Fibroblast of lung (primary cell): ENCODE measurements around the gene GCC2. TPM values are rescaled to one million over a fixed set of nuclear protein-coding genes. Genes with fewer than 3 reads are reported as not detected.
A peak's percentile ranks its signal among the peaks of the same experiment; 100 is the strongest.

Experiments
- DNase-seq, 2 donors: peaks; one replicate each; pipeline versions ENCODE4 v3.0.0 to v3.0.0-alpha.2; 2010; ENCODE audit warnings: low read depth in 2 of 2
- H2AFZ ChIP-seq: 2 replicates; pipeline ENCODE4 v1.5.1; 2012; ENCODE audit warnings: low read length, control low read depth, inconsistent platforms
- H3K27ac ChIP-seq: 2 replicates; pipeline ENCODE4 v1.5.1; 2011; ENCODE audit warnings: low read length, control low read depth; ENCODE audit not compliant: insufficient read depth
- H3K27me3 ChIP-seq: 2 replicates; pipeline ENCODE4 v1.5.1; 2011; ENCODE audit warnings: mild to moderate bottlenecking, low read length; ENCODE audit not compliant: control insufficient read depth, insufficient read depth
- H3K36me3 ChIP-seq: 2 replicates; pipeline ENCODE4 v1.5.1; 2011; ENCODE audit warnings: low read length; ENCODE audit not compliant: control insufficient read depth, insufficient read depth
- H3K4me1 ChIP-seq: 2 replicates; pipeline ENCODE4 v1.5.1; 2011; ENCODE audit warnings: low read length; ENCODE audit not compliant: control insufficient read depth, insufficient read depth; ENCODE audit errors: extremely low read depth
- H3K4me2 ChIP-seq: 2 replicates; pipeline ENCODE4 v1.5.1; 2011; ENCODE audit warnings: low read length, control low read depth; ENCODE audit not compliant: insufficient read depth; ENCODE audit errors: extremely low read depth
- H3K4me3 ChIP-seq, 4 experiments: fragments of 200-600 bp in 1 of 4; sonication (generic) in 1 of 4; replicated peaks in 1 of 4; 2 replicates each; pipeline ENCODE4 v1.5.1; 2011 to 2016; ENCODE audit warnings: low read length in 4 of 4, low read depth in 3 of 4, mild to moderate bottlenecking in 3 of 4, control low read depth in 2 of 4, inconsistent platforms in 1 of 4, mixed read lengths in 1 of 4; ENCODE audit not compliant: insufficient read depth in 1 of 4; ENCODE audit errors: control extremely low read depth in 1 of 4
- H3K79me2 ChIP-seq: 2 replicates; pipeline ENCODE4 v1.5.1; 2012; ENCODE audit warnings: mild to moderate bottlenecking, low read length, inconsistent platforms; ENCODE audit not compliant: control insufficient read depth, insufficient read depth
- H3K9ac ChIP-seq: 2 replicates; pipeline ENCODE4 v1.5.1; 2011; ENCODE audit warnings: mild to moderate bottlenecking, low read length, control low read depth; ENCODE audit not compliant: insufficient read depth
- H3K9me3 ChIP-seq: 2 replicates; pipeline ENCODE4 v1.5.1; 2012; ENCODE audit warnings: low read depth, low read length; ENCODE audit not compliant: control insufficient read depth, insufficient read depth
- H4K20me1 ChIP-seq: 2 replicates; pipeline ENCODE4 v1.5.1; 2011; ENCODE audit warnings: low read length; ENCODE audit not compliant: control insufficient read depth, insufficient read depth; ENCODE audit errors: extremely low read depth
- EZH2 ChIP-seq: IDR thresholded peaks from 2 replicates; pipeline ENCODE4 v1.5.1; 2012; ENCODE audit warnings: low read length, control low read depth, mild to moderate bottlenecking; ENCODE audit errors: missing control alignments
- polyA plus RNA-seq, 2 donors: library from polyadenylated mRNA; depleted of rRNA in 1 of 2; stranded (reverse) in 1 of 2; unstranded in 1 of 2; fragments of >200 nt; gene quantifications; 2 replicates each; pipeline ENCODE4 v1.2.1, GENCODE V29; 2011 to 2012; ENCODE audit warnings: missing spikeins in 1 of 2
- total RNA-seq: library from RNA; depleted of rRNA; stranded (reverse); fragments of >200 nt; gene quantifications from 2 replicates; pipeline ENCODE4 v1.2.1, GENCODE V29; 2014
- TF ChIP-seq, protein P1 (sequence below), 2 donors: IDR thresholded peaks in 1 of 2; conservative IDR thresholded peaks in 1 of 2; 1 replicate in 1 of 2; 2 replicates in 1 of 2; pipeline ENCODE4 v1.5.1; 2011 to 2012; ENCODE audit warnings: low read length in 2 of 2, control low read depth in 1 of 2, inconsistent platforms in 1 of 2, low read depth in 1 of 2, mild to moderate bottlenecking in 1 of 2

The GCC2 gene
- total and polyA plus RNA-seq, 2 donors (not counting 1 experiment from before 2014, with no cell fraction given) = 16.3 to 26.4 TPM

DNA sequence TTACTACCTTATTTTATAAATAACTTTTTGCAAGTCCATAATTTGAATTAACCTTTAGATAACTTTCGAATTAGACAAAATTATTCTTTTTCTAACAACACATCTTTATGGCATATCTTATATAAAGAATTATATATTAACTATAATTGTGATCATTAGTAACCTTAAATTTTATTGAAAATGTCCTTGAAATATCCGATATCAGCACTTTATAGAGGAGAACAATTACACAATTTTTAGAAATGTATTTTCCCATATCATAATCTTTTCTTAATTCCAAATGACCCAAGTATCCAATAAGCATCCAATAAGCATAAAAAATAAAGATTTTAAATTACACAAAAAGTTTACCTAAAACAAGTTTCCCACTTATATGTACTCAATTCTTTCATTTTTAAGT lies 7.3 kb upstream of the GCC2 start:
- H3K27ac ChIP-seq = no peak overlapping the region
- H3K36me3 ChIP-seq = no peaks in the 10 kb centered on the region
- H3K27me3 ChIP-seq = no peaks in the 10 kb centered on the region
- TF ChIP-seq EZH2 = no peak
- TF ChIP-seq, protein P1, sequence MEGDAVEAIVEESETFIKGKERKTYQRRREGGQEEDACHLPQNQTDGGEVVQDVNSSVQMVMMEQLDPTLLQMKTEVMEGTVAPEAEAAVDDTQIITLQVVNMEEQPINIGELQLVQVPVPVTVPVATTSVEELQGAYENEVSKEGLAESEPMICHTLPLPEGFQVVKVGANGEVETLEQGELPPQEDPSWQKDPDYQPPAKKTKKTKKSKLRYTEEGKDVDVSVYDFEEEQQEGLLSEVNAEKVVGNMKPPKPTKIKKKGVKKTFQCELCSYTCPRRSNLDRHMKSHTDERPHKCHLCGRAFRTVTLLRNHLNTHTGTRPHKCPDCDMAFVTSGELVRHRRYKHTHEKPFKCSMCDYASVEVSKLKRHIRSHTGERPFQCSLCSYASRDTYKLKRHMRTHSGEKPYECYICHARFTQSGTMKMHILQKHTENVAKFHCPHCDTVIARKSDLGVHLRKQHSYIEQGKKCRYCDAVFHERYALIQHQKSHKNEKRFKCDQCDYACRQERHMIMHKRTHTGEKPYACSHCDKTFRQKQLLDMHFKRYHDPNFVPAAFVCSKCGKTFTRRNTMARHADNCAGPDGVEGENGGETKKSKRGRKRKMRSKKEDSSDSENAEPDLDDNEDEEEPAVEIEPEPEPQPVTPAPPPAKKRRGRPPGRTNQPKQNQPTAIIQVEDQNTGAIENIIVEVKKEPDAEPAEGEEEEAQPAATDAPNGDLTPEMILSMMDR (conservative IDR thresholded peaks at IDR 0.05 in 1 of 2, IDR thresholded peaks at IDR 0.05 in 1 of 2; ENCODE audit: low read depth in 1 of 2, low read length in 2 of 2) = no peak
- DNase-seq = no peak
- no peak overlapping the region for H3K4me2 ChIP-seq
- H3K4me1 ChIP-seq = no peaks in the 10 kb centered on the region
- H3K9ac ChIP-seq = no peak overlapping the region
- no peak overlapping the region for H2AFZ ChIP-seq
- H3K79me2 ChIP-seq = no peaks in the 10 kb centered on the region
- H4K20me1 ChIP-seq = no peaks in the 10 kb centered on the region
- no peak overlapping the region for H3K4me3 ChIP-seq
- no peaks in the 10 kb centered on the region for H3K9me3 ChIP-seq

GRCh38 chr2:108444941-108445840 lies 3.8 kb upstream of the GCC2 start:
- H3K27ac ChIP-seq = no peak overlapping the region
- H3K4me1 ChIP-seq = peaks cover 2% of the 10 kb centered on the region
- no peaks in the 10 kb centered on the region for H3K9me3 ChIP-seq
- no peaks in the 10 kb centered on the region for H3K36me3 ChIP-seq
- H2AFZ ChIP-seq = no peak overlapping the region
- H3K79me2 ChIP-seq = peaks cover 2% of the 10 kb centered on the region
- DNase-seq = peak; percentile 6 to 16
- TF ChIP-seq EZH2 = no peak
- TF ChIP-seq, protein P1 (conservative IDR thresholded peaks at IDR 0.05 in 1 of 2, IDR thresholded peaks at IDR 0.05 in 1 of 2; ENCODE audit: low read depth in 1 of 2, low read length in 2 of 2) = no peak
- no peak overlapping the region for H3K9ac ChIP-seq
- no peaks in the 10 kb centered on the region for H3K27me3 ChIP-seq
- H4K20me1 ChIP-seq = no peaks in the 10 kb centered on the region
- no peak overlapping the region for H3K4me2 ChIP-seq
- H3K4me3 ChIP-seq = no peak overlapping the region

- no peak overlapping the region for H3K4me3 ChIP-seq
- H3K4me1 ChIP-seq = peaks cover 2% of the 10 kb centered on the region
- TF ChIP-seq, protein P1 (conservative IDR thresholded peaks at IDR 0.05 in 1 of 2, IDR thresholded peaks at IDR 0.05 in 1 of 2; ENCODE audit: low read depth in 1 of 2, low read length in 2 of 2) = no peak
- no peak for TF ChIP-seq EZH2
- no peaks in the 10 kb centered on the region for H3K36me3 ChIP-seq
- H2AFZ ChIP-seq = no peak overlapping the region
- H3K9me3 ChIP-seq = no peaks in the 10 kb centered on the region
- no peaks in the 10 kb centered on the region for H4K20me1 ChIP-seq
- peaks cover 2% of the 10 kb centered on the region for H3K79me2 ChIP-seq
- no peaks in the 10 kb centered on the region for H3K27me3 ChIP-seq
- H3K27ac ChIP-seq = no peak overlapping the region
- no peak overlapping the region for H3K9ac ChIP-seq
- DNase-seq = no peak
- H3K4me2 ChIP-seq = no peak overlapping the region
Measured at GRCh38 chr2:108446703-108447102, 2.3 kb upstream of the GCC2 start.
